HS-5 (cell line): Measurements from ENCODE around the gene PLGLB1.
"Not testable (repeated sequence)": the region's sequence is repeated elsewhere in the genome, so short reads cannot be mapped to it uniquely, and the experiment has no call there.

ENCODE experiments used
- DNase-seq: peaks from one replicate; pipeline ENCODE4 v3.0.0-alpha.2; 2012; ENCODE audit warnings: low read depth

PLGLB1 gene

GRCh38 chr2:87021744-87022143 lies at the start of gene PLGLB1:
PLGLB1 (minus strand) TSS chr2:87021844; CDS start chr2:87021783, 61 bp downstream.
- not testable (repeated sequence) for DNase-seq

- DNase-seq: not testable (repeated sequence)
Measured at GRCh38 chr2:87064305-87064704, 42.7 kb upstream of the PLGLB1 start.

GRCh38 chr2:87063431-87063830 lies 41.8 kb upstream of the PLGLB1 start:
- not testable (repeated sequence) for DNase-seq

- DNase-seq: not testable (repeated sequence)
Measured at GRCh38 chr2:87061519-87061918, 39.9 kb upstream of the PLGLB1 start.

GRCh38 chr2:87057606-87058005 lies 36.0 kb upstream of the PLGLB1 start:
- DNase-seq: not testable (repeated sequence)

GRCh38 chr2:87056843-87057242 lies 35.2 kb upstream of the PLGLB1 start:
- DNase-seq: not testable (repeated sequence)

- not testable (repeated sequence) for DNase-seq
Measured at GRCh38 chr2:87056435-87056834, 34.8 kb upstream of the PLGLB1 start.

- not testable (repeated sequence) for DNase-seq
Measured at GRCh38 chr2:87054375-87054774, 32.7 kb upstream of the PLGLB1 start.

GRCh38 chr2:87041321-87041978 lies 19.8 kb upstream of the PLGLB1 start:
- not testable (repeated sequence) for DNase-seq

- not testable (repeated sequence) for DNase-seq
Measured at GRCh38 chr2:87028607-87029006, 7.0 kb upstream of the PLGLB1 start.

GRCh38 chr2:87026816-87027215 lies 5.2 kb upstream of the PLGLB1 start:
- DNase-seq: not testable (repeated sequence)

GRCh38 chr2:87025927-87026326 lies 4.3 kb upstream of the PLGLB1 start:
- not testable (repeated sequence) for DNase-seq

- DNase-seq: not testable (repeated sequence)
Measured at GRCh38 chr2:87023988-87024615, 2.5 kb upstream of the PLGLB1 start.

GRCh38 chr2:87021043-87021442 lies 601 bp downstream of the PLGLB1 start:
- not testable (repeated sequence) for DNase-seq

GRCh38 chr2:87019053-87019452 lies 2.6 kb downstream of the PLGLB1 start:
- not testable (repeated sequence) for DNase-seq

GRCh38 chr2:87014489-87015169 lies 7.0 kb downstream of the PLGLB1 start:
- DNase-seq: not testable (repeated sequence)

GRCh38 chr2:87004398-87004797 lies 17.2 kb downstream of the PLGLB1 start:
- not testable (repeated sequence) for DNase-seq
